SKM-1 (cell line): ENCODE measurements around the gene TSR3.

Experiments used
- DNase-seq: peaks from one replicate; lab custom pipeline; 2025; ENCODE audit not compliant: unreplicated experiment; lab: John Stamatoyannopoulos, UW

TSR3 gene

DNA sequence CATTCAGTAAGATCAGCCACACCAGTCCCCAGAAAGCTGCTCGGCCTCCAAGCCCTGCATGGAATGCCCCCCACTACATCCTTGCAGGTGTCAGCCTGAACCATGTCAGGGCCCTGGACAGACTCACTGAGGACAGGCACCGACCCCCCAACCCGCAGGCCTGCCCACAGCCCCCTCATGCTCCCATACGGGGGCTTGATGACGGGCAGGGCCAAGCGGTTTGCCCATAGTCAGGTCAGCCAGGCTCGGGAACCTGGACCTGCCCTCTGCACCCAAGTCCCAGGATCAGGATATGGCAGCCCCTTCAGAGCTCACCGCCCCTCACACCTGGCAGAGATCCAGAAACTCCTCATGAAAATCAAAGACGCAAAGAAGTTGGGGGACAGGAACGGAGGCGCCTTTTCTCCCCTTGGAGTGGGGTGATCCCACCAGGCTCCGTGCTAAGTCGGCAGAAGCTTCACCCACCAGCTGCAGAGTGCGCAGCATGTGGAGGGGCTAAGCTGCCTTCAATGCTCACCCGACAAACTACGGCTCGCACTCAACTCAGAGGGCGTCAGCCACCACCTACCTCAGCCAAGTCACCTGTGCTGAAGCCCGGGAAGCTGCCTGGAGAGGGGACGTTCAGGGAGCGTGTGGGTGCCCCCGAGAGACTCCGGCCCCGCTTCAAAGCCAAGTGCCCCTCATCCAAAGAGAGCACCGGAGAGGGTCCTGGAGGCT, 26.6 kb upstream of the TSR3 start:
- DNase-seq = no peak

DNA sequence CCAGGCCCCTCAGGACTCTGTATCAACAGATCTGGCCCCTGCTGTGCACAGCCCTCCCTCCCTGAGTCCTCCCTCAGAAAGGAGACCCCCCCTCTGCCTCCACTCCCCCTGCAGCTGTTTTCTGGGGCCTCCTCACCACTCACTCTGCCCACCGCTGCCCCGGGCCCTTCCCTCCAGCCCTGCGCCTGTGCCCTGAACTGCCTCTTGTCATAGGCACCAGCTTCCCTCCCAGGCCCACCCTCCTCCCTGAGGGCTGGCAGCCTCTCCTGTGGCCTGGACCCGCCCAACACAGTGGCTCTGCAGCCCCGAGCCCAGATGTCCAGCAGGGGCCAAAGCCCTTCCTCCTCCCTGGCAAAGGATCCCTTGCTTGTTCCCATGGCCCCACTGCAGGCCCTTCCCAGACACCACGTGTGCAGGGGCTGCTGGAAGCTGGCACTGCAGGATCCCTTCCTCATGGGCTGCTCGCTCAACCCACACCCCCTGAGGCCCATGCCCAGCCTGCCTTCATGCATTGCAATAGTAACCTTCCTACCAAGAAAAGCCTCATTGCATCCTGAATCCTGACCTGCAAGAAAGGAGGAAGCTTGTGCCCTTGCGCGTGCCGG, 25.8 kb upstream of the TSR3 start:
- DNase-seq = no peak

GRCh38 chr16:1375741-1376410, 24.2 kb upstream of the TSR3 start:
- no peak for DNase-seq

DNA sequence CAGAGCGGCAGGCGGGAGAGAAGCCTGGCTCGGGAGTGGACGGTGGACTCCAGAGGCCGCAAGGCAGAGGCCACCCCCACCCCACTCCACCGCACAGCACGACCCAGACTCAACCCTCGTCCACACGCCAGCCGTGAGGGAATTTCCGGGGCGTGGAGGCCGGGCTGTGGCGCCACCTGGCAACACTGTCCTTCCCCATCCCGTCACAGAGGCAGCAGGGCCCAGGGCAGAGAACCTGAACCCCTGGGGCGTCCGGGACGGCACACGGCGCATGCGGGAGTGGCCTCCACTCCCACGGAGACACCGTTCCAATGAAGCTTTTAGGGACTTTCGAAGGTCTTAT, 23.6 kb upstream of the TSR3 start:
- no peak for DNase-seq

GRCh38 chr16:1374418-1375297, 23.0 kb upstream of the TSR3 start:
- DNase-seq = no peak

DNA sequence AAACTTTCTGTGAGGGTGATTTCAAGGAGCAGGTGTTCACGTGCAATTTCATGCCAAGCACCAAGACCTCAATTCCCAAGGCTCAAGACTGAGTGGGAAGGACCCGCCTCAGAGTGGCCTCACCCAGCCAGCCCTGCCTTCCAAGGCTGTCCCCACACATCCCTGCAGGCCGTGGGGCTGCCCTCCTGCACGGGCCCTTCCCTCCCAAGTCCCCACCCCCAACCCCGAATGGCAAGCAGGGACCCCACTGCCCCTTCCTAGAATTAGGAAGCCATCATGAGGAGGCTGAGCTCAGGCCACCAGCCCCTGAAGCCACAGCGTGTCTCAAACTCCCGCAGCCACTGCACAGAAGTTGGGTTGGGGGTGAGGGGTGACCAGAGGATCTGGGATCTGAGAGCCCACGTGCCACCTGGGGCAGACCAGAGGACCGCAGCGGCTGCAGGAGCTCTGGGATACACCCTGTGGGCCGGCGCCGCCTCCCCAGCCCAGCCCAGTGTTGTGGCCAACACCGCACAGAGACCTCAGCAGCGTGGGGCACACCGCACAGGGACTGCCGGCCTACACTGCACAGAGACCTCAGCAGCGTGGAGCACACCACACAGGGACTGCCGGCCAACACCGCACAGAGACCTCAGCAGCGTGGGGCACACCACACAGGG, 20.7 kb upstream of the TSR3 start:
- DNase-seq = no peak

- no peak for DNase-seq
Measured at GRCh38 chr16:1371054-1371978, 19.6 kb upstream of the TSR3 start.

- no peak for DNase-seq
Measured at GRCh38 chr16:1367486-1368174, 16.0 kb upstream of the TSR3 start.

DNA sequence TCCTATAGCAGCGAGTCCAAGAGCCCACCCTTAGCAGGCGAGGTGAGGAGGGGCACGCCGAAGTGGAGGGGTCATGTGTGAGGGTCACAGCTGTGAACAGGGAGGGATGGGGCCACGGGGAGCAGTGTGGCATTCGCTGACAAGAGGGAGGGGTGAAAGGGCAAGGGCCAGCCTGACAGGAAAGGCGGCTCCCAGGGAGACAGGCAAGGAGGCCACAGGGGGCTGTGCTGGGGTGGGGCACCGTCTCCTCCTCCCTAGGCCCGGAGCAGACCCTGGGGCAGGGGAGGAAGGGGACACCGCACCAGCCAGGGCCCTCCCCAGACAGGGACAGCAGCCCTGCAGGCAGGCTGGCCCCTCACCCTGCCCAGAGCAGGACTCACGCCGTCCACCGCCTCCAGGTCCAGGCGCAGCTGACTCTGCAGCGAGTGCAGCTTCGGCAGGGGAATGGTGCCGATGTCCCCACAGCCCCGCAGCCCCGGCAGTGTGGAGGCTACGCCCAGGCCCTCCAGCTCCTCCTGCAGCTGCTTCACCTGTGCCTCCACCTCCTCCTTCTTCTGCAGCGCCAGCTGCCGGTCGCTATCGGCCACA, 15.1 kb upstream of the TSR3 start:
- DNase-seq = no peak

DNA sequence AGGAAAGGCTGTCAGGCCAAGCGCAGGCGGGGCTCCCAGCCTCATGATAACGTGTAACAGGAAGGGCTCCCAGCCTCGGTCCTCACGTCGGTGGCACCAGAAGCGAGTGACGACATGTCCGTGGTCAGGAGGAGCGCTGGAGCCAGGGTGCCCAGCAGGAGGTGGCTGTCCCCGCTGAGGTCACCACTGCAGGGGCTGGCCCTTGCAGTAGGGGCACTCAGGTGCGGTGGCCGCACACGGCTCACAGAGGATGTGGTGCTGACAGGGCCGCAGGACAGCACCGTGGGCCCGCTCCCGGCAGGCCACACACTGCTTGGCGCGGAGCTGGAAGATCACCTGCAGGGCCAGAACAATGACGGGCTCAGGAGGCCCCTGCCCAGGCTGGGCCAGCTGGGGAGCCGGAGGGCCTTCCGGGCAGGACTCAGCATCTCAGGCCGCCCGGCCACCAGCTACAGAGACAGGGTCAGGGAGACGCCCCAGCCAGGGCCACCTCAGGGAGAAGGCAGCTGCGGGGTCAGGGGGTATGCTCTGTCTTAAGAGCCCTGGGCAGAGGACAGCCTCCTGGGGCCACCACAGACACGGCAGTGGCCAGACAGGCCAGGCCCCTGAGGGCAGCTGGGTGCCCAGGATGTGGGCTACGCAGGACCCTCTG, 14.5 kb upstream of the TSR3 start:
- DNase-seq = no peak

DNA sequence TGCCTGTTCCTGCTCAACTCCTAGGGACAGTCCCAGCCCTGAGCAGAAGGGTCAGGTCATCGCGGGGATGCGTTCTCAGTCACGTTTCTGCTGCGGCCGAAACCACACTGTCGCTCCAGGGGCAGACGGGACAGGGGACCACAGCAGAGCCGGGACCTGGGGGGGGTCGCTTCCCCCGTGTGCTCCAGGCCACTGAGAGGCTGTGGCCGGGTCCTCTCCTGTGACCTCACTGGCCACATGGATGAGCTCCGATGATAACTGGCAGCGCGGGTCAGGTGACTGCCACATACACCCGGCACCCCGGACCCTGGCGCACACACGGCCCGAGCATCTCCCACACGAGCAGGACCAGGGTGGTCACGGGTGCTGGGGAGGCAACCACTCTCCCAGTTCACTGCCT, 12.8 kb upstream of the TSR3 start:
- DNase-seq = no peak

DNA sequence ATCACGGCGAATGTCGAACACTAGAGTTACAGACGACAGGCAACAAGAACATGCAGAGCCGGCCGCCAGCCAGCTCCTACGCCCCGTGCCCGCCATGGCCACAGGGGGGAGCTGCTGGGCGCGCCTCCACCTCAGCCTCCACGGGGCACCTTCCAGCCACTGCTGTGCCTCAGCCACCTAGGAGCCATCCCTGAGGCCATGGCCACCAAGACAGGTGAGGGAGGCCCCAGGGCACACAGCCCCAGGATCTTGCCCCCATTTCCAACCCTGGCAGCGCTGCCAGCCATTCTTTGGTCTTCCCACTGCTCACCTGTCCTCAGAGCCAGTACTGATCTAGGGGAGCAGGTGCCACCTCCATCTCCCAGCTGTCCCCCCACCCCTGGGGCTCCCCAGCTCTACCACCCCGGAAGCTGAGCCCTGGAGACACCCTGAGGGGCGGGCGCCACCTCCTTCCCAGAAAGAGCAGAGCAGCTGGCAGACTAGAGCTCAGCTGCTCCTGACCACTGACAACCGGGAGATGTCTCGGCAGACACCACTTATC, 11.9 kb upstream of the TSR3 start:
- DNase-seq = peak; percentile 7

- no peak for DNase-seq
Measured at GRCh38 chr16:1362807-1363206, 11.1 kb upstream of the TSR3 start.

GRCh38 chr16:1361685-1362360, 10.1 kb upstream of the TSR3 start:
- DNase-seq = no peak

GRCh38 chr16:1357906-1358566, 6.4 kb upstream of the TSR3 start:
- no peak for DNase-seq

- no peak for DNase-seq
Measured at GRCh38 chr16:1356061-1356900, 4.6 kb upstream of the TSR3 start.
